ENCODE data around the gene YAP1.

The YAP1 gene

GRCh38 chr11:102085864-102086551 lies 24.2 kb upstream of the YAP1 start:
- Histone ChIP-seq H3K27me3 (ENCODE audit: control insufficient read depth in 5 of 5, insufficient read depth in 4 of 5, low read length in 5 of 5) (no peaks in the 10 kb centered on the region), H3K36me3 (ENCODE audit: control insufficient read depth in 5 of 5, insufficient read depth in 5 of 5, low read length in 5 of 5) (no peaks in the 10 kb centered on the region), H3K4me3 (ENCODE audit: low read depth in 1 of 5, low read length in 5 of 5) (no peak overlapping the region), H3K9me3 (ENCODE audit: control insufficient read depth in 5 of 5, low read length in 5 of 5) (no peaks in the 10 kb centered on the region), H3K27ac (ENCODE audit: low read depth, low read length) (no peak overlapping the region), H3K9ac (ENCODE audit: low read length in 5 of 5) (no peak overlapping the region), H3K4me1 (ENCODE audit: control insufficient read depth in 5 of 5, insufficient read depth in 5 of 5, low read length in 5 of 5) (no peaks in the 10 kb centered on the region)

GRCh38 chr11:102097186-102097585 lies 13.1 kb upstream of the YAP1 start:
- Histone ChIP-seq H3K9me3 (ENCODE audit: control insufficient read depth in 5 of 5, low read length in 5 of 5) (no peaks in the 10 kb centered on the region), H3K4me1 (ENCODE audit: control insufficient read depth in 5 of 5, insufficient read depth in 5 of 5, low read length in 5 of 5) (no peaks in the 10 kb centered on the region), H3K4me3 (ENCODE audit: low read depth in 1 of 5, low read length in 5 of 5) (no peak overlapping the region), H3K27me3 (ENCODE audit: control insufficient read depth in 5 of 5, insufficient read depth in 4 of 5, low read length in 5 of 5) (no peaks in the 10 kb centered on the region), H3K27ac (ENCODE audit: low read depth, low read length) (no peak overlapping the region), H3K9ac (ENCODE audit: low read length in 5 of 5) (no peak overlapping the region), H3K36me3 (ENCODE audit: control insufficient read depth in 5 of 5, insufficient read depth in 5 of 5, low read length in 5 of 5) (no peaks in the 10 kb centered on the region)

GRCh38 chr11:102099755-102100154 lies 10.5 kb upstream of the YAP1 start:
- Histone ChIP-seq H3K4me3 (ENCODE audit: low read depth in 1 of 5, low read length in 5 of 5) (no peak overlapping the region), H3K36me3 (ENCODE audit: control insufficient read depth in 5 of 5, insufficient read depth in 5 of 5, low read length in 5 of 5) (no peaks in the 10 kb centered on the region), H3K9ac (ENCODE audit: low read length in 5 of 5) (no peak overlapping the region), H3K27ac (ENCODE audit: low read depth, low read length) (no peak overlapping the region), H3K27me3 (ENCODE audit: control insufficient read depth in 5 of 5, insufficient read depth in 4 of 5, low read length in 5 of 5) (no peaks in the 10 kb centered on the region), H3K4me1 (ENCODE audit: control insufficient read depth in 5 of 5, insufficient read depth in 5 of 5, low read length in 5 of 5) (no peaks in the 10 kb centered on the region), H3K9me3 (ENCODE audit: control insufficient read depth in 5 of 5, low read length in 5 of 5) (no peaks in the 10 kb centered on the region)

GRCh38 chr11:102108734-102109440 lies 1.4 kb upstream of the YAP1 start:
- H3K36me3 ChIP-seq (ENCODE audit: control insufficient read depth in 5 of 5, insufficient read depth in 5 of 5, low read length in 5 of 5) = no peaks in the 10 kb centered on the region
- no peaks in the 10 kb centered on the region for H3K27me3 ChIP-seq (ENCODE audit: control insufficient read depth in 5 of 5, insufficient read depth in 4 of 5, low read length in 5 of 5)
- peak overlapping the region; percentile 98 for H3K27ac ChIP-seq (ENCODE audit: low read depth, low read length)
- H3K9ac ChIP-seq (ENCODE audit: low read length in 5 of 5) = peak overlapping the region in 1 of 5 donors; percentile 98
- peak overlapping the region in 1 of 5 donors; percentile 78 for H3K4me3 ChIP-seq (ENCODE audit: low read depth in 1 of 5, low read length in 5 of 5)
- peaks cover 0 to 22% (median 14%) of the 10 kb centered on the region in 5 donors for H3K4me1 ChIP-seq (ENCODE audit: control insufficient read depth in 5 of 5, insufficient read depth in 5 of 5, low read length in 5 of 5)
- H3K9me3 ChIP-seq (ENCODE audit: control insufficient read depth in 5 of 5, low read length in 5 of 5) = no peaks in the 10 kb centered on the region

GRCh38 chr11:102110761-102111010 lies 439 bp downstream of the YAP1 start:
- H3K9ac ChIP-seq (ENCODE audit: low read length in 5 of 5) = peak overlapping the region in 4 of 5 donors; percentile 82 to 98 (median 97)
- H3K36me3 ChIP-seq (ENCODE audit: control insufficient read depth in 5 of 5, insufficient read depth in 5 of 5, low read length in 5 of 5) = peaks cover 0 to 7% (median 0%) of the 10 kb centered on the region in 5 donors
- peak overlapping the region; percentile 98 for H3K27ac ChIP-seq (ENCODE audit: low read depth, low read length)
- peak overlapping the region; percentile 66 to 94 (median 78) for H3K4me3 ChIP-seq (ENCODE audit: low read depth in 1 of 5, low read length in 5 of 5)
- peaks cover 0 to 36% (median 20%) of the 10 kb centered on the region in 5 donors for H3K4me1 ChIP-seq (ENCODE audit: control insufficient read depth in 5 of 5, insufficient read depth in 5 of 5, low read length in 5 of 5)
- H3K9me3 ChIP-seq (ENCODE audit: control insufficient read depth in 5 of 5, low read length in 5 of 5) = no peaks in the 10 kb centered on the region
- no peaks in the 10 kb centered on the region for H3K27me3 ChIP-seq (ENCODE audit: control insufficient read depth in 5 of 5, insufficient read depth in 4 of 5, low read length in 5 of 5)

GRCh38 chr11:102111011-102111786 lies 952 bp downstream of the YAP1 start:
- Histone ChIP-seq H3K9ac (ENCODE audit: low read length in 5 of 5) (peak overlapping the region; percentile 82 to 98 (median 96)), H3K36me3 (ENCODE audit: control insufficient read depth in 5 of 5, insufficient read depth in 5 of 5, low read length in 5 of 5) (peaks cover 0 to 12% (median 0%) of the 10 kb centered on the region in 5 donors), H3K4me1 (ENCODE audit: control insufficient read depth in 5 of 5, insufficient read depth in 5 of 5, low read length in 5 of 5) (peaks cover 0 to 41% (median 23%) of the 10 kb centered on the region in 5 donors), H3K27ac (ENCODE audit: low read depth, low read length) (peak overlapping the region; percentile 98), H3K27me3 (ENCODE audit: control insufficient read depth in 5 of 5, insufficient read depth in 4 of 5, low read length in 5 of 5) (no peaks in the 10 kb centered on the region), H3K9me3 (ENCODE audit: control insufficient read depth in 5 of 5, low read length in 5 of 5) (no peaks in the 10 kb centered on the region), H3K4me3 (ENCODE audit: low read depth in 1 of 5, low read length in 5 of 5) (peak overlapping the region; percentile 71 to 94 (median 88))

- Histone ChIP-seq H3K4me1 (ENCODE audit: control insufficient read depth in 5 of 5, insufficient read depth in 5 of 5, low read length in 5 of 5) (peaks cover 0 to 48% (median 23%) of the 10 kb centered on the region in 5 donors), H3K9ac (ENCODE audit: low read length in 5 of 5) (peak overlapping the region; percentile 80 to 98 (median 95)), H3K27me3 (ENCODE audit: control insufficient read depth in 5 of 5, insufficient read depth in 4 of 5, low read length in 5 of 5) (no peaks in the 10 kb centered on the region), H3K9me3 (ENCODE audit: control insufficient read depth in 5 of 5, low read length in 5 of 5) (no peaks in the 10 kb centered on the region), H3K4me3 (ENCODE audit: low read depth in 1 of 5, low read length in 5 of 5) (peak overlapping the region; percentile 71 to 94 (median 88)), H3K27ac (ENCODE audit: low read depth, low read length) (peak overlapping the region; percentile 98), H3K36me3 (ENCODE audit: control insufficient read depth in 5 of 5, insufficient read depth in 5 of 5, low read length in 5 of 5) (peaks cover 0 to 13% (median 0%) of the 10 kb centered on the region in 5 donors)
These were observed 1.7 kb downstream of the YAP1 start for GRCh38 chr11:102111787-102112508.

- peak overlapping the region; percentile 80 to 98 (median 95) for H3K9ac ChIP-seq (ENCODE audit: low read length in 5 of 5)
- H3K9me3 ChIP-seq (ENCODE audit: control insufficient read depth in 5 of 5, low read length in 5 of 5) = no peaks in the 10 kb centered on the region
- no peaks in the 10 kb centered on the region for H3K27me3 ChIP-seq (ENCODE audit: control insufficient read depth in 5 of 5, insufficient read depth in 4 of 5, low read length in 5 of 5)
- peaks cover 0 to 13% (median 0%) of the 10 kb centered on the region in 5 donors for H3K36me3 ChIP-seq (ENCODE audit: control insufficient read depth in 5 of 5, insufficient read depth in 5 of 5, low read length in 5 of 5)
- H3K27ac ChIP-seq (ENCODE audit: low read depth, low read length) = peak overlapping the region; percentile 98
- peak overlapping the region; percentile 71 to 94 (median 88) for H3K4me3 ChIP-seq (ENCODE audit: low read depth in 1 of 5, low read length in 5 of 5)
- peaks cover 0 to 53% (median 23%) of the 10 kb centered on the region in 5 donors for H3K4me1 ChIP-seq (ENCODE audit: control insufficient read depth in 5 of 5, insufficient read depth in 5 of 5, low read length in 5 of 5)
These were observed 2.2 kb downstream of the YAP1 start for GRCh38 chr11:102112509-102112821.

- Histone ChIP-seq H3K27ac (ENCODE audit: low read depth, low read length) (peak overlapping the region; percentile 69), H3K4me3 (ENCODE audit: low read depth in 1 of 5, low read length in 5 of 5) (peak overlapping the region in 2 of 5 donors; percentile 29 to 30), H3K9ac (ENCODE audit: low read length in 5 of 5) (peak overlapping the region in 1 of 5 donors; percentile 52), H3K36me3 (ENCODE audit: control insufficient read depth in 5 of 5, insufficient read depth in 5 of 5, low read length in 5 of 5) (peaks cover 0 to 13% (median 5%) of the 10 kb centered on the region in 5 donors), H3K9me3 (ENCODE audit: control insufficient read depth in 5 of 5, low read length in 5 of 5) (no peaks in the 10 kb centered on the region), H3K27me3 (ENCODE audit: control insufficient read depth in 5 of 5, insufficient read depth in 4 of 5, low read length in 5 of 5) (no peaks in the 10 kb centered on the region), H3K4me1 (ENCODE audit: control insufficient read depth in 5 of 5, insufficient read depth in 5 of 5, low read length in 5 of 5) (peaks cover 0 to 60% (median 27%) of the 10 kb centered on the region in 5 donors)
These were observed 3.8 kb downstream of the YAP1 start for GRCh38 chr11:102114032-102114431.

All from subcutaneous abdominal adipose tissue (tissue), 5 donors.